Measurements from ENCODE around the gene TSBP1.
"Not testable (repeated sequence)": the region's sequence is repeated elsewhere in the genome, so short reads cannot be mapped to it uniquely, and the experiment has no call there.

The TSBP1 gene

DNA sequence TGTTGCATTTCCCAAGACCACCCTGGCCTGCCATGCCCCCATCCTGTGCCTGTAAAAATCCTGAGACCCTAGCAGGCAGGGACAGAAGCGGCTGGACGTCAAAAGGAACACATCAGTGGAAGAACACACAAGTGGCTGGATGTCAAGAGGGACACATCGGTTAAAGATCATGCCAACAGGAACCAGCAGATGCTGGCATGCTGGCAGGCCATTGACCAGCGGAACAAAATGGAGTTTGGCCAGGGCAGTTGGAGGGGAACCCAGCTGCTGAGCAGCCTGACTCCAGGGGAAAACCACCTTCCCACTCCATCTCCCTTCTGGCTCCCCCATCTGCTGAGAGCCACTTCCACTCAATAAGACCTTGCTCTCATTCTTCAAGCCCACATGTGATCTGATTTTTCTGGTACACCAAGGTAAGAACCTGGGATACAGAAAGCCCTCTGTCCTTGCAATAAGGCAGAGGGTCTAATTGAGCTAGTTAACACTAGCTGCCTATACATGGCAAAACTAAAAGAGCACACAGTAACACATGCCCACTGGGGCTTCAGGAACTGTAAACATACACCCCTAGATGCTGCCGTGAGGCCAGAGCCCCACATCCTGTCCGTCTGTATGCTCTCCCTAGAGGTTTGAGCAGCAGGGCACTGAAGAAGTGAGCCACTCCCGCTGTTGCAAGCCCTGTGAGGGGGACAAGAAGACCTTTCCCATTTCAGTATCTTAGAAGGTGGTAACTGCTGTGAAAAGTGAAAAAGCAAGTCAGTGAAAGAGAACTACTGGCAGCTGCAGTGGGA lies 4.2 kb upstream of the TSBP1 start:
- no peak for DNase-seq

DNA sequence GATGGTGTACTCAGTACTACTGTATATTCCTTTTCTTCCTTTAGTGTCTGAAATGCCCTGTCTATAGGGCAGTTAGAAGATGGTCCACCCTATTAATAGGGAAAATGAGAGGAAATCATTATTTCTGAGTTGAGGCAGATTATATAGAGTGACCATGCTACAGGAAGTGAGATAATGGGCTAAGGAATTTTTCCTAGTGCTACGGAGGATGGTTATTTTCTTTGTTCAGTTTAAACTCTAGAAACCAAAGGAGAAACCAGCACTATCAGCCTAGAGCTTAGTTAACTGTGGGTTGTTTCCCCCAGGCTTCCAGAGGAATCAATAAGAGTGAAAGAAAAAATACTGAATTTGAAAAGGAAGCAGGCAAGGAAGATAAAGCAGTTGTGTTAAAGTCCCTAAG lies 474 bp downstream of the TSBP1 start:
- no peak for DNase-seq

- no peak for DNase-seq
These were observed 1.2 kb downstream of the TSBP1 start for GRCh38 chr6:32370505-32370904.

GRCh38 chr6:32369660-32370059 lies 2.0 kb downstream of the TSBP1 start:
- no peak for DNase-seq

GRCh38 chr6:32367644-32368043 lies 4.1 kb downstream of the TSBP1 start:
- no peak for DNase-seq

DNA sequence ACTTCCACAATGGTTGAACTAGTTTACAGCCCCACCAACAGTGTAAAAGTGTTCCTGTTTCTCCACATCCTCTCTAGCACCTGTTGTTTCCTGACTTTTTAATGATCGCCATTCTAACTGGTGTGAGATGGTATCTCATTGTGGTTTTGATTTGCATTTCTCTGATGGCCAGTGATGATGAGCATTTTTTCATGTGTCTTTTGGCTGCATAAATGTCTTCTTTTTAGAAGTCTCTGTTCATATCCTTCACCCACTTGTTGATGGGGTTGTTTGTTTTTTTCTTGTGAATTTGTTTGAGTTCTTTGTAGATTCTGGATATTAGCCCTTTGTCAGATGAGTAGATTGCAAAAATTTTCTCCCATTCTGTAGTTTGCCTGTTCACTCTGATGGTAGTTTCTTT lies 12.5 kb downstream of the TSBP1 start:
- not testable (repeated sequence) for DNase-seq

DNA sequence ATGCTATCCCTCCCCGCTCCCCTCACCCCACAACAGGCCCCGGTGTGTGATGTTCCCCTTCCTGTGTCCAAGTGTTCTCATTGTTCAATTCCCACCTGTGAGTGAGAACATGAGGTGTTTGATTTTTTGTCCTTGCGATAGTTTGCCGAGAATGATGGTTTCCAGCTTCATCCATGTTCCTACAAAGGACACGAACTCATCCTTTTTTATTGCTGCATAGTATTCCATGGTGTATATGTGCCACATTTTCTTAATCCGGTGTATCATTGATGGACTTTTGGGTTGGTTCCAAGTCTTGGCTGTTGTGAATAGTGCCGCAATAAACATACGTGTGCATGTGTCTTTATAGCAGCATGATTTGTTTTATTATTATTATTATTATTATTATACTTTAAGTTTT lies 13.2 kb downstream of the TSBP1 start:
- not testable (repeated sequence) for DNase-seq

DNA sequence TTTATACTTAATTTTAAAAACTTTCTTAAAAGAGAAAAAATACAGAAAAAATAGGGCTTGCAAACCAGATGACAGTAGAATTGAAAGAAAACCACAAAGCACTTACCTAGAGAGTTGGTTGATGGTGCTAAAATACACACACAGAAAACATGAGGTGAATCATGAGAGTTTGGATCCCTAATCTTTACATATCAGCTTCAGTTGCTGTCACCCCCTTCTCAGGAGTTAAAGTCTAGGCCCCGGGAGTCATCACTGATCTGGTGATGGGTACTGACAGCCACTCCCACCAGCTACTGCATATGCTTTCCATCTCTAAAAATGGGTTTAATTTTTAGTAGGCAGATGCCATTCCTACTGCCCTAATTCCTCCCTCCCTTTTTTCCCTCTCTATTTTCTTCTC lies 16.7 kb downstream of the TSBP1 start:
- no peak for DNase-seq

DNA sequence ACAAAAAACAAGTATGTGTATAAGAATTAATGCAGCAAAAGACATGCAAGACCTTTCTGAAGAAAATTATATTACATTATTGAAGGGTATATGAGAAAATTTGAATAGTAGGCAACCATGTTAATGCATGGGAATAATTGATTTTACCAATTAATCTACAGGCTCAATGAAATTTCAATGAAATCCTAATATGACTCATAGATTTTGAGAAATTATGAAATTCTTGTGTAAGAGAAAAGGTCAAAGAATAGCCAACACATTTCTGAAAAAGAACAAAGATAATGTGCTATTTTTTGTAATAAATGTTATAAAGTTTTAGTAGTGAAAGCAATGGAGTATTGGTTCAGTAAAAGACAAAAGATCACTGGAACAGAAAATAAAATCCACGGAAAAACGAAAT lies 18.4 kb downstream of the TSBP1 start:
- DNase-seq, result no peak

DNA sequence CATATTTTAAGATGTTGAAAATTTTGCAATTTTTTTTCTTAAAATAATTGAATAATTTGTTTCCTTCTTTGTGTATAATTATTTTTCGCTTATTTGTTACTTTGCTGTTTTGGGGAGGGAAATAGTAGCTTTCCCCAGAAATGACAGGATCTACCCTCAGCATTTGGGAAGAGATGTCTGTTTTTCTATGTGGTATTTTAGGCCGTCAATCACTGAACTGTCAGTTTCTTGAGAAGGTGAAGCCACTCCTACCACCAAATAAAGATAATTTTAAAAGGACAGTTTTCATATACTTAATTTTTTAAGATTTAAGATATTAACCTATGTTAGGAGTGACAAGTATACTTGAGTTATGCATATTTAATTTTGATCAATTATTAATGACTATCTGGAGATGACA lies 31.5 kb downstream of the TSBP1 start:
- no peak for DNase-seq

- no peak for DNase-seq
These were observed 34.4 kb downstream of the TSBP1 start for GRCh38 chr6:32337186-32337805.

GRCh38 chr6:32332433-32332832 lies 39.3 kb downstream of the TSBP1 start:
- DNase-seq, result no peak

- no peak for DNase-seq
These were observed 42.6 kb downstream of the TSBP1 start for GRCh38 chr6:32329141-32329540.

GRCh38 chr6:32327103-32327502 lies 44.6 kb downstream of the TSBP1 start:
- DNase-seq, result no peak

- DNase-seq, result no peak
These were observed 53.2 kb downstream of the TSBP1 start for GRCh38 chr6:32318501-32318900.

- no peak for DNase-seq
These were observed 54.2 kb downstream of the TSBP1 start for GRCh38 chr6:32317541-32317940.

- DNase-seq, result no peak
These were observed 57.7 kb downstream of the TSBP1 start for GRCh38 chr6:32313964-32314363.

DNA sequence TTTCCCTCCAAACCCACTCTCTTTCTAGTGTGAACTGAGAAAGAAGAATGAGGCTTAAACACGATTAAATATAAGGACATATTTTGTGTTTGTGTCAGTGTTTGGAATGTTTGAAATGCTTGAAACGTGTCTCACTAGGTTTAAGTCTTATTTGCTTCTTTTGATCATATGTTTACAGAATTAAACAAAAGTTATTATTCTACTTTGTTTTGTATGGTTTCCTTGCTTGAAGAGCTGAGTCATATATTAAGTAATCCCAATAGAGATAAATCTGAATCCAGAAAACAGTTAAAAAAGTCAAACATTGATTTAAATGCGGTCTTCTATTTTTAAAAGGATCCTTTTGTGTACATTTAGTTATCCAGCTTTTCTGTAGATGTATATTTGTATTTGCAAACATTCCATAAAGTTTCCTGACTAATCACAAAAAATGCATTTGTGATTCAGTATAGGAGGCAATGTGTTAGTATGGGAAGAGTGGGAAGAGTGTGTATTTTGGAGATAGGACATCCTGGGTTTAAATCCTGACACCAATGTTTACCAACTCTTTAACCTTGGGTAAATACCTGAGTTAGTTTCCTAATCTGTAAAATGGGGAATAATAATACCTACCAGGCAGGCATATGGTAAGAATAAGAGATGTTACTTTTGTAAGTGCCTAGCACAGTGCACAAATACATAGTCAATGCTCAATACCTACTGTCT lies 72.9 kb downstream of the TSBP1 start:
- no peak for DNase-seq

DNA sequence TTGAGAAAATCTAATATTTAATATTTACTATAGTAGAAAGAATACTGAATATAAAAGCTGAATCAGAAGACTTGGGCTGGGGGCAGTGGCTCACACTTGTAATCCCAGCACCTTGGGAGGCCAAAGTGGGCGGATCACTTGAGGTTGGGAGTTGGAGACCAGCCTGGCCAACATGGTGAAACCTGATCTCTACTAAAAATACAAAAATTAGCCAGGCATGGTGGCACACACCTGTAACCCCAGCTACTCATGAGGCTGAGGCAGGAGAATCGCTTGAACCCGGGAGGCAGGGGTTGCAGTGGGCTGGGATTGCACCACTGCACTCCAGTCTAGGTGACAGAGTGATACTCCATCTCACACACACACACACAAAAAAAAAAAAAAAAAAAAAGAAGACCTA lies 76.7 kb downstream of the TSBP1 start:
- not testable (repeated sequence) for DNase-seq

- DNase-seq, result no peak
These were observed 77.1 kb downstream of the TSBP1 start for GRCh38 chr6:32294566-32294965.

DNA sequence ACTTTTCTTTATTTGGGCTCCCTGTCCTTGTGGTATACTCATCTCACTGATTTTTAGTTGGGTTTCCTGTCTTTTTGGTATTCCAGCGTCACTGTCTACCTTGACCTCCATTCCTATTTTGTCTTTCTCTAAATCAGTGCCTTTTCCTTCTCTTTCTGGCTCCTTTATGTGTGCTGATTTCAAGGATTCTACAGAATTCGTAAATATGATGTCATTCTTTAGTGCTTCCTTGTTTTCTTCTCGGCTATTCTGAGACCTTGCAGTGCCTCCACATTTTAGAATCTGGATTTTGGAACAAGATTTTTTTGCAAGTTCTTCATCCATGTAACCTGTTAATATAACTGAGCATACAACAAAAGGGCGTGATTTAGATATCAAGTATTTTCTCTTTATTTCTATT lies 78.0 kb downstream of the TSBP1 start:
- DNase-seq, result no peak

GRCh38 chr6:32291543-32291942 lies 80.2 kb downstream of the TSBP1 start:
- no peak for DNase-seq

DNA sequence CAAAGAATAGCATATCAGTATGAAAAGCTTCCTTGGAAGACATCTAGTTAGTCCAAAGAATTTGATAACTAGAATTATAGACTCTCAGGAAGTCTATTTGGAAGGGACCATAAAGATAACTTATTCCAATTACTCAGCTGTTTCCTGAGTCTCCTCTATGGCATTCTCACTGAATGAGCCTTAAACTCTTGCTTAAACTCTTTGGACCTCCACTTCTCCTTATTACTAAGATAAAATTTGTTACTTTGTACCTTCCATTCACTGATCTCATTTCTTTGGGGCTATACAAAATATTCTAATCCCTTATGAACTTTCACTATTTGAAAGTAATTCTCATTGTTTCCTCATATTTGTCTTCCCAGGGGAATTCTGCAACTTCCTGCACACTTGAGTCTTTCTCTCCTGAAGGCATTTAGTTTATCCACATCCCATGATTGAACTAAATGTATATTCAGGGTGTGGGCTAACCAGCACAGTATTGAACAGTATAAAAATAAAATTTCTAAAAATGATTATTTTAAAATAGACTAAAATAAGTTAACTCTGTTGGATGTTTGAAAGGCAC lies 80.7 kb downstream of the TSBP1 start:
- no peak for DNase-seq

DNA sequence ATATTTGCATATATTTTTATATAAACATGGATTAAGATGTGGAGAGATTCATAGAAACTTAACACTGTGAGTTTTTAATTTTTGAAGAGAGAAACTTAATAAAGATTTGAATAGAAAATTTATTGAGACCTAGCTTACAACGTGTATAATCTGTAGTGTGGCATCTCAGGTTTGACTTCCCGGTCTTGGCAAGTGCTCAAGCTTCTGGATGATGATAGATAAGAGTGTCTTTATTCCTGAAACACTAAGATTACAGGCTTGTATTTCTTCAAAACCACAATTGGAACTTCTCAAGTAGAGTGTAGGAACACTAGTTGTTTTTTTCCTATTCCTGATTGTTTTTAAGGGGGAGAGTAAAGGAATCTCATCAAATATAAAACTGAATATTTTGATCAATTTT lies 83.3 kb downstream of the TSBP1 start:
- DNase-seq, result no peak

Measured in NCI-H2227 treated with DMSO at 0.1 percent for 48 hours (cell line).